ENCODE measurements around the gene LLPH. TPM values are rescaled to one million over a fixed set of nuclear protein-coding genes. Genes with fewer than 3 reads are reported as not detected.
"Not testable (repeated sequence)": the region's sequence is repeated elsewhere in the genome, so short reads cannot be mapped to it uniquely, and the experiment has no call there.

Gene LLPH
- 10 to 100 TPM; 31.5 to 42.5 (median 39.9) TPM for polyA plus RNA-seq (ENCODE audit: insufficient read length in 4 of 4)

- DNase-seq (ENCODE audit: low read depth in 4 of 4, low spot score in 3 of 4) = peak; percentile 79 to 88 (median 85)
Measured at GRCh38 chr12:66130267-66131066, at the start of gene LLPH. Gene LLPH (minus strand): TSS chr12:66130750. CDS start chr12:66129106, 1,644 bp downstream.

GRCh38 chr12:66176105-66176900 is 45.8 kb upstream of the LLPH start:
- no peak for DNase-seq (ENCODE audit: low read depth in 4 of 4, low spot score in 3 of 4)

- DNase-seq (ENCODE audit: low read depth in 4 of 4, low spot score in 3 of 4) = not testable (repeated sequence)
Measured at GRCh38 chr12:66174391-66175325, 44.1 kb upstream of the LLPH start.

- DNase-seq (ENCODE audit: low read depth in 4 of 4, low spot score in 3 of 4) = no peak
Measured at GRCh38 chr12:66170606-66171005, 40.1 kb upstream of the LLPH start.

GRCh38 chr12:66169221-66170170 is 38.9 kb upstream of the LLPH start, which contains the start of gene TMBIM4:
Gene TMBIM4 (minus strand): TSS chr12:66169996. CDS start chr12:66169951, 45 bp downstream.
- DNase-seq (ENCODE audit: low read depth in 4 of 4, low spot score in 3 of 4) = peak; percentile 81 to 87 (median 81)

- DNase-seq (ENCODE audit: low read depth in 4 of 4, low spot score in 3 of 4) = no peak
Measured at GRCh38 chr12:66168410-66168809, 37.9 kb upstream of the LLPH start.

- no peak for DNase-seq (ENCODE audit: low read depth in 4 of 4, low spot score in 3 of 4)
Measured at GRCh38 chr12:66166561-66166960, 36.0 kb upstream of the LLPH start.

GRCh38 chr12:66165141-66165540 is 34.6 kb upstream of the LLPH start:
- DNase-seq (ENCODE audit: low read depth in 4 of 4, low spot score in 3 of 4) = no peak

- no peak for DNase-seq (ENCODE audit: low read depth in 4 of 4, low spot score in 3 of 4)
Measured at GRCh38 chr12:66164349-66164821, 33.8 kb upstream of the LLPH start.

GRCh38 chr12:66163289-66163688 is 32.7 kb upstream of the LLPH start:
- no peak for DNase-seq (ENCODE audit: low read depth in 4 of 4, low spot score in 3 of 4)

- no peak for DNase-seq (ENCODE audit: low read depth in 4 of 4, low spot score in 3 of 4)
Measured at GRCh38 chr12:66162701-66163100, 32.2 kb upstream of the LLPH start.

- no peak for DNase-seq (ENCODE audit: low read depth in 4 of 4, low spot score in 3 of 4)
Measured at GRCh38 chr12:66160704-66161103, 30.2 kb upstream of the LLPH start.

- no peak for DNase-seq (ENCODE audit: low read depth in 4 of 4, low spot score in 3 of 4)
Measured at GRCh38 chr12:66159123-66159522, 28.6 kb upstream of the LLPH start.

- DNase-seq (ENCODE audit: low read depth in 4 of 4, low spot score in 3 of 4) = no peak
Measured at GRCh38 chr12:66156654-66157053, 26.1 kb upstream of the LLPH start.

GRCh38 chr12:66154776-66155175 is 24.2 kb upstream of the LLPH start:
- no peak for DNase-seq (ENCODE audit: low read depth in 4 of 4, low spot score in 3 of 4)

GRCh38 chr12:66152732-66153131 is 22.2 kb upstream of the LLPH start:
- DNase-seq (ENCODE audit: low read depth in 4 of 4, low spot score in 3 of 4) = no peak

GRCh38 chr12:66149702-66150398 is 19.3 kb upstream of the LLPH start:
- no peak for DNase-seq (ENCODE audit: low read depth in 4 of 4, low spot score in 3 of 4)

All from right renal pelvis (tissue), 4 donors.